DMS 273 (cell line): ENCODE results near the gene RABGAP1L.
A peak's percentile ranks its signal among the peaks of the same experiment; 100 is the strongest.
"Not testable (repeated sequence)": the region's sequence is repeated elsewhere in the genome, so short reads cannot be mapped to it uniquely, and the experiment has no call there.

Experiments used
- DNase-seq: peaks from one replicate; lab custom pipeline; 2025; ENCODE audit not compliant: unreplicated experiment; lab: John Stamatoyannopoulos, UW

Gene RABGAP1L

DNA sequence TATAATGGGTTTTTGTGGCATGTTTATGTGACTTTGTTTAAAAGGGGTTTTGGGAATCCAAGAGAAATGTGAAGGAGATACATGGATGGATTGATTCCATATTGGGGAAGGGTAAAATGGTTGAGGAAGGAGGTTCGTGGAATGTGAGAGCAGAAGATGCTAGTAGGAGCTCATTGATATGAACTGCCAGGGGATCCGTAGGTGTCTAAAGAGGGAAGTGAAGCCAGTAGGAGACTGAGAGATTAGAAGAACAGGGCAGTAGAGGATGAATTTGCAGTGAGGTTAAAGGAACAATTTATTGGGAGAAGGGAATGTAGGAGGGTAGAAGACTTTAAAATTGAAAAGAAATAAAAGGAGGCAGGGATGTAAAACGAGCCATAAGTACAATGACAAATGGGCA is 541.0 kb downstream of the RABGAP1L start:
- DNase-seq: no peak

DNA sequence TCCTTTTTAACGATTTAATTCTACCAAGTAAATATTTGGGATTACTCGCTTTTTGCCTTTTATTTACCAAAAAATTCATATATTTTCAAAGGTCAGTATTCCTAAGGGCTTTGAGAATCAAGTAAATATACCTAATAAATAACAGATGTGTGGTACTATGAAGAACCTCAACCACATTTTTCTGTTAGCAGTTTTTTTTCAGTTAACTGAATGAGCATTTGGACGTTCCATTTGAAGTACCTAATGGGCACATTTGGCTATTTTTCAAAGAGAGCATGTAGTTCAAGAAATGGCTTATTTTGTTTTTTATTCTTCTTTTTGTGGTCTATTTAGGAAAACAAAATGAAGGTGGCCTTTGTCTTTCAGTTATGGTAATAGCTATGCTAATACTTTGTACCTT is 541.5 kb downstream of the RABGAP1L start:
- DNase-seq: no peak

GRCh38 chr1:174701565-174701964 is 542.2 kb downstream of the RABGAP1L start:
- no peak for DNase-seq

- no peak for DNase-seq
Measured at GRCh38 chr1:174702011-174702410, 542.7 kb downstream of the RABGAP1L start.

DNA sequence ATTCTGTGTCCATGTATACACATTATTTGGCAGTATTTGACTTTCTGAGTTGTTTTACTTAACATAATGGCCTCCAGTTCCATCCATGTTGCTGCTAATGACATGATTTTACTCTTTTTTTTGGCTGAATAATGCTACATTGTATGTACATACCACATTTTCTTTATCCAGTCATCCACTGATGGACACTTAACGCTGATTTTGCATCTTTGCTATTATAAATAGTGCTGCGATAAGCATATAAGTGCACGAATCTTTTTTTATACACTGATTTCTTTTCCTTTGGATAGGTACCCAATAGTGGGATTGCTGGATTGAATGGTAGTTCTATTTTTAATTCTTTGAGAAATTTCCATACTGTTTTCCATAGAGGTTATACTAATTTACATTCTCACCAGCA is 544.0 kb downstream of the RABGAP1L start:
- no peak for DNase-seq

GRCh38 chr1:174704300-174704699 is 545.0 kb downstream of the RABGAP1L start:
- no peak for DNase-seq

- DNase-seq: no peak
Measured at GRCh38 chr1:174710868-174711845, 551.8 kb downstream of the RABGAP1L start.

- not testable (repeated sequence) for DNase-seq
Measured at GRCh38 chr1:174711848-174712247, 552.5 kb downstream of the RABGAP1L start.

- DNase-seq: no peak
Measured at GRCh38 chr1:174712541-174712940, 553.2 kb downstream of the RABGAP1L start.

DNA sequence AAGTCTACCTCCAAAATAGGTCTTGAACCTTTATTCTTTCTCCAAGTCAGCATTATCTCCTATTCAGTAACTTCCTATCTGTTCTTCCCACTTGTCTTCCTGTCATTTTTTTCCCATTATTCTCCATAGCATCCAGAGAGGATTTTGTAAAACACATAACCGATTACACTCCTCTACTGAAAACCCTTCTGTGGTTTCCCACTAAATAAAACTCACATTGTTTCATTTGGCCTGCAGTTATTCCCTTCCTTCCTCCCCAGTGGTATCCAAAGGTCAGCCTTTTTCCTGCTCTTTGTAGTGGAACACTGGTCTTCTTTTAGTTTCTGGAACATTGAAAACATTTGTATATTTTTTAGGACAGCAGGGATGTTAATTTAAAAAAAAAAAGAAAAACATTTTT is 554.5 kb downstream of the RABGAP1L start:
- no peak for DNase-seq

DNA sequence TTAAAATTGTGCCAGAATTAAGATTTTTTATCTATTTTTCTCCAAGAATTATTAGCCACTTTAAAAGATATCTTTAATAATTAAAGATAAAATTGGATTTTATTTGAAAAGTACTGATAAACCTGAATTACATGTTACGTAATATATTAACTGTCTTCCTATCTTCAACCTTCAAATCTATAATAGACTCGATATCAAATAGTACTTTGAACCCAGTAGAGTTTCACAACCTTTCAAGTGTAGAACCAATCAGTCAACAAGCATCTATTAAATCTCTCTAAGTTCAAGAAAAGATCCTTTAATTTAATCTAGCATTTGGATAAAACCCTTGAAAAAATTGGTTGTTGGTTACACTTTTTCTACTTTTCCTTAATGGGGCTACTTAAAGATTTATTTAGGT is 559.9 kb downstream of the RABGAP1L start:
- DNase-seq: no peak

- DNase-seq: no peak
Measured at GRCh38 chr1:174720618-174721017, 561.3 kb downstream of the RABGAP1L start.

GRCh38 chr1:174721246-174721645 is 561.9 kb downstream of the RABGAP1L start:
- no peak for DNase-seq

GRCh38 chr1:174723816-174724215 is 564.5 kb downstream of the RABGAP1L start:
- no peak for DNase-seq

GRCh38 chr1:174724219-174724618 is 564.9 kb downstream of the RABGAP1L start:
- peak; percentile 18 for DNase-seq

- DNase-seq: peak; percentile 54
Measured at GRCh38 chr1:174726167-174726879, 567.0 kb downstream of the RABGAP1L start.

GRCh38 chr1:174726880-174727585 is 567.7 kb downstream of the RABGAP1L start:
- no peak for DNase-seq

DNA sequence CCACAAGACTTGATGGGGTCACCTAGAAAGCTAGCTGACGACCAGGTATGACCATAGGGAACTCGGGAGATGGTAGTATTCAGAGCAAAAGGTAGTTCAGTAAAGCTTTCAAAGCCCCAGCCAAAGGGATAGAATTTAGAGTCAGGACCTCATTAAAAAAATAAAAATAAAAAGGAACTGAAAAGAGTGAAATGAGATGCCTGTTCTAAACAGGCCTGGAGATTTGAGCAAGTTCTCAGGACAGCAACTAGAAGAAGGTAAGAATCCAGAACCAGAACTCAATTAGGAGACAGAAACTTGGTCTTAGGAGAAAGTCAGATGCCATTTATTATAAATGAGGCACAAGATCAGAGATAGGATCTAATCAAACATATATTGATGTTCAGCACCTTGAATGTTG is 575.0 kb downstream of the RABGAP1L start:
- DNase-seq: no peak

DNA sequence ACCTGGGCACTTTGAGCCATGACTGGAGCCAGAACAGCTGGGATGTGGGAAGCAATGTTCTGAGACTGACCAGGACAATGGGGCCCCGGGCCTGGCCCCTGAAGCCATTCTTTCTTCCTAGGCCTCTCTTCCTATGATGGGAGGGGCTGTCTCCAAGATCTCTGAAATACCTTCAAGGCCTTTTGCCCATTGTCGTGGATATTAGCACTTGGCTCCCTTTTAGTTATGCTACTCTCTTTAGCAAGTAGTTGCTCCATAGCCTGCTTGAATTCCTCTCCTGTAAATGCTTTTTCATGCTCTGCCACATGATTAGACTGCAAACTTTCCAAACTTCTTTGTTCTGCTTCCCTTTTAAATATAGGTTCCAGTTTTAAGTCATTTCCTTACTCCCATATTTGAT is 577.5 kb downstream of the RABGAP1L start:
- DNase-seq: no peak

- peak; percentile 6 for DNase-seq
Measured at GRCh38 chr1:174740249-174740968, 581.1 kb downstream of the RABGAP1L start.
